Measurements from ENCODE around the gene HIRA. TPM values are rescaled to one million over a fixed set of nuclear protein-coding genes. Genes with fewer than 3 reads are reported as not detected.

HIRA gene

Small RNA genes lying within 50 kb of the gene (small RNA-seq; reads per million reads assigned to genes)
- gene RN7SL168P (ENCODE audit: insufficient read depth), result not detected
